ENCODE data around the gene FXR2. TPM values are rescaled to one million over a fixed set of nuclear protein-coding genes. Genes with fewer than 3 reads are reported as not detected.

Gene FXR2
- polyA plus RNA-seq, 1 donor from 2014 or later: 118 TPM

- Histone ChIP-seq H4K20me1 (ENCODE audit: insufficient read depth) (no peaks in the 10 kb centered on the region), H3K9me3 (ENCODE audit: low read length) (no peaks in the 10 kb centered on the region), H3K9ac (ENCODE audit: low read length) (no peak overlapping the region), H3K9me2 (ENCODE audit: insufficient read depth, low read length) (no peaks in the 10 kb centered on the region), H3K4me2 (ENCODE audit: low read length) (no peak overlapping the region), H3K4me3 (ENCODE audit: low read length) (peak overlapping the region; percentile 38), H3K27ac (ENCODE audit: low read length) (no peak overlapping the region), H3K36me3 (ENCODE audit: insufficient read depth, low read length) (peaks cover 5% of the 10 kb centered on the region), H2AFZ (ENCODE audit: low read depth, low read length) (no peak overlapping the region), H3F3A (ENCODE audit: insufficient read depth, low read length, poor library complexity, severe bottlenecking) (no peaks in the 10 kb centered on the region), H3K27me3 (ENCODE audit: insufficient read depth, low read depth, low read length) (no peaks in the 10 kb centered on the region), H3K79me2 (replicated peaks; ENCODE audit: insufficient read depth, low read length) (no peaks in the 10 kb centered on the region)
- TF ChIP-seq EZH2 (IDR thresholded peaks at IDR 0.05; ENCODE audit: borderline replicate concordance, insufficient read depth, low read length, poor library complexity, severe bottlenecking) (no peak), RAD21 (conservative IDR thresholded peaks at IDR 0.05) (peak; percentile 68), MXI1 (conservative IDR thresholded peaks at IDR 0.05; ENCODE audit: poor library complexity, severe bottlenecking) (peak; percentile 33), TAF1 (IDR thresholded peaks at IDR 0.05; ENCODE audit: low read depth) (no peak), SMC3 (conservative IDR thresholded peaks at IDR 0.05; ENCODE audit: poor library complexity) (peak; percentile 78), CTCF (IDR thresholded peaks at IDR 0.05; ENCODE audit: poor library complexity, severe bottlenecking) (peak; percentile 82)
These were observed 25.4 kb downstream of the FXR2 start for GRCh38 chr17:7589204-7589868.

GRCh38 chr17:7588553-7589203, 26.0 kb downstream of the FXR2 start:
- no peaks in the 10 kb centered on the region for H3K79me2 ChIP-seq (replicated peaks; ENCODE audit: insufficient read depth, low read length)
- no peak overlapping the region for H3K27ac ChIP-seq (ENCODE audit: low read length)
- H3K36me3 ChIP-seq (ENCODE audit: insufficient read depth, low read length): no peaks in the 10 kb centered on the region
- no peak overlapping the region for H3K4me2 ChIP-seq (ENCODE audit: low read length)
- no peak overlapping the region for H2AFZ ChIP-seq (ENCODE audit: low read depth, low read length)
- peak overlapping the region; percentile 38 for H3K4me3 ChIP-seq (ENCODE audit: low read length)
- H4K20me1 ChIP-seq (ENCODE audit: insufficient read depth): no peaks in the 10 kb centered on the region
- H3F3A ChIP-seq (ENCODE audit: insufficient read depth, low read length, poor library complexity, severe bottlenecking): no peaks in the 10 kb centered on the region
- no peaks in the 10 kb centered on the region for H3K9me3 ChIP-seq (ENCODE audit: low read length)
- H3K9me2 ChIP-seq (ENCODE audit: insufficient read depth, low read length): no peaks in the 10 kb centered on the region
- TF ChIP-seq CTCF (IDR thresholded peaks at IDR 0.05; ENCODE audit: poor library complexity, severe bottlenecking) (no peak), SMC3 (conservative IDR thresholded peaks at IDR 0.05; ENCODE audit: poor library complexity) (no peak), RAD21 (conservative IDR thresholded peaks at IDR 0.05) (no peak), POLR2AphosphoS5 (IDR thresholded peaks at IDR 0.05) (no peak), EP300 (conservative IDR thresholded peaks at IDR 0.05; ENCODE audit: poor library complexity, severe bottlenecking) (no peak), TAF1 (IDR thresholded peaks at IDR 0.05; ENCODE audit: low read depth) (no peak), EZH2 (IDR thresholded peaks at IDR 0.05; ENCODE audit: borderline replicate concordance, insufficient read depth, low read length, poor library complexity, severe bottlenecking) (no peak), REST (IDR thresholded peaks at IDR 0.05; ENCODE audit: borderline replicate concordance) (no peak), MXI1 (conservative IDR thresholded peaks at IDR 0.05; ENCODE audit: poor library complexity, severe bottlenecking) (no peak)
- H3K9ac ChIP-seq (ENCODE audit: low read length): no peak overlapping the region
- no peaks in the 10 kb centered on the region for H3K27me3 ChIP-seq (ENCODE audit: insufficient read depth, low read depth, low read length)

Measured in neural cell (in vitro differentiated cells).